ENCODE results near the gene MAPK10. TPM values are rescaled to one million over a fixed set of nuclear protein-coding genes. Genes with fewer than 3 reads are reported as not detected.

Gene MAPK10
- total RNA-seq, 1 experiment from 2014 or later = 6.8 TPM

GRCh38 chr4:86256086-86256485 is 103.8 kb downstream of the MAPK10 start:
- no peaks in the 10 kb centered on the region for H3K9me3 ChIP-seq (ENCODE audit: low read depth, low read length, poor library complexity, severe bottlenecking)
- BruUV-seq (replicated peaks) = no TSS peak
- intact Hi-C loops (cut with micrococcal nuclease; ENCODE audit: unreplicated experiment) = no loop called here
- no peaks in the 10 kb centered on the region for H3K4me1 ChIP-seq (ENCODE audit: insufficient read depth, low read length, poor library complexity, severe bottlenecking)
- TF ChIP-seq CTCF (conservative IDR thresholded peaks at IDR 0.05; ENCODE audit: low read depth, low read length) (no peak), EZH2 (IDR thresholded peaks at IDR 0.05; ENCODE audit: borderline replicate concordance, low read depth, low read length, poor library complexity, severe bottlenecking) (no peak)
- no peak overlapping the region for H3K4me3 ChIP-seq (ENCODE audit: low read depth, low read length, poor library complexity, severe bottlenecking)
- POLR2A ChIA-PET (ENCODE audit: low non-redundant PET) = no interaction called here
- H3K27me3 ChIP-seq (replicated peaks; ENCODE audit: insufficient read depth, low read depth, low read length, poor library complexity) = no peaks in the 10 kb centered on the region
- CTCF ChIA-PET = no interaction called here
- DNase-seq (ENCODE audit: low spot score) = no peak
- no peak overlapping the region for H3K27ac ChIP-seq (ENCODE audit: low read depth, low read length, poor library complexity, severe bottlenecking)
- no peaks in the 10 kb centered on the region for H3K36me3 ChIP-seq (ENCODE audit: insufficient read depth, low read length, poor library complexity, severe bottlenecking)

- POLR2A ChIA-PET (ENCODE audit: low non-redundant PET) = no interaction called here
- no TSS peak for BruUV-seq (replicated peaks)
- intact Hi-C loops (cut with micrococcal nuclease; ENCODE audit: unreplicated experiment) = no loop called here
- no peaks in the 10 kb centered on the region for H3K36me3 ChIP-seq (ENCODE audit: insufficient read depth, low read length, poor library complexity, severe bottlenecking)
- TF ChIP-seq EZH2 (IDR thresholded peaks at IDR 0.05; ENCODE audit: borderline replicate concordance, low read depth, low read length, poor library complexity, severe bottlenecking) (no peak), CTCF (conservative IDR thresholded peaks at IDR 0.05; ENCODE audit: low read depth, low read length) (no peak)
- no peak for DNase-seq (ENCODE audit: low spot score)
- H3K4me1 ChIP-seq (ENCODE audit: insufficient read depth, low read length, poor library complexity, severe bottlenecking) = no peaks in the 10 kb centered on the region
- no peak overlapping the region for H3K4me3 ChIP-seq (ENCODE audit: low read depth, low read length, poor library complexity, severe bottlenecking)
- H3K9me3 ChIP-seq (ENCODE audit: low read depth, low read length, poor library complexity, severe bottlenecking) = no peaks in the 10 kb centered on the region
- CTCF ChIA-PET = no interaction called here
- H3K27ac ChIP-seq (ENCODE audit: low read depth, low read length, poor library complexity, severe bottlenecking) = no peak overlapping the region
- H3K27me3 ChIP-seq (replicated peaks; ENCODE audit: insufficient read depth, low read depth, low read length, poor library complexity) = no peaks in the 10 kb centered on the region
These were observed 109.2 kb downstream of the MAPK10 start for GRCh38 chr4:86250619-86251018.

- Histone ChIP-seq H3K9me3 (ENCODE audit: low read depth, low read length, poor library complexity, severe bottlenecking) (no peaks in the 10 kb centered on the region), H3K4me1 (ENCODE audit: insufficient read depth, low read length, poor library complexity, severe bottlenecking) (no peaks in the 10 kb centered on the region), H3K27ac (ENCODE audit: low read depth, low read length, poor library complexity, severe bottlenecking) (no peak overlapping the region), H3K36me3 (ENCODE audit: insufficient read depth, low read length, poor library complexity, severe bottlenecking) (no peaks in the 10 kb centered on the region), H3K27me3 (replicated peaks; ENCODE audit: insufficient read depth, low read depth, low read length, poor library complexity) (no peaks in the 10 kb centered on the region), H3K4me3 (ENCODE audit: low read depth, low read length, poor library complexity, severe bottlenecking) (no peak overlapping the region)
- TF ChIP-seq CTCF (conservative IDR thresholded peaks at IDR 0.05; ENCODE audit: low read depth, low read length) (no peak), EZH2 (IDR thresholded peaks at IDR 0.05; ENCODE audit: borderline replicate concordance, low read depth, low read length, poor library complexity, severe bottlenecking) (no peak)
- no TSS peak for BruUV-seq (replicated peaks)
- ChIA-PET POLR2A (ENCODE audit: low non-redundant PET) (no interaction called here), CTCF (no interaction called here)
- DNase-seq (ENCODE audit: low spot score) = no peak
- intact Hi-C loops (cut with micrococcal nuclease; ENCODE audit: unreplicated experiment) = no loop called here
These were observed 109.8 kb downstream of the MAPK10 start for GRCh38 chr4:86250006-86250405.
